Esophagus muscularis mucosa (tissue), 3 donors: ENCODE results near the gene STAT4.

Experiments used
- CTCF ChIP-seq, 3 experiments: fragments of 200-600 bp in 2 of 3; fragments of 450-650 bp in 1 of 3; sonication (generic) in 2 of 3; IDR thresholded peaks; one replicate each; pipeline ENCODE4 v1.5.1; 2017 to 2019; ENCODE audit warnings: antibody characterized with exemption in 3 of 3, mild to moderate bottlenecking in 2 of 3, moderate library complexity in 1 of 3
- POLR2A ChIP-seq: fragments of 450-650 bp; IDR thresholded peaks from one replicate; pipeline ENCODE4 v1.6.1; 2017; ENCODE audit warnings: antibody characterized with exemption, moderate library complexity, mild to moderate bottlenecking, low read depth

GRCh38 chr2:190988910-190989309, 161.9 kb downstream of the STAT4 start:
- TF ChIP-seq POLR2A (no peak), CTCF (IDR thresholded peaks at IDR 0.05) (no peak)
